GM13976 (cell line): ENCODE measurements around the gene BORCS8.

Experiments used
- DNase-seq: peaks from one replicate; pipeline ENCODE4 v3.0.0; 2012; ENCODE audit warnings: low spot score
- CTCF ChIP-seq: IDR thresholded peaks from 2 replicates; pipeline ENCODE4 v1.5.1; 2012; ENCODE audit warnings: borderline replicate concordance, mild to moderate bottlenecking; ENCODE audit not compliant: insufficient read depth; ENCODE audit errors: extremely low read depth, missing control alignments, control extremely low read depth
- in situ Hi-C: fragments of 300-500 bp; cut with MboI; formaldehyde crosslinking; loops from one replicate; pipeline ENCODE4 v1.12.0; 2022; ENCODE audit warnings: low sequenced_read_pairs, mixed read lengths, inconsistent platforms; ENCODE audit not compliant: unreplicated experiment

Gene BORCS8

GRCh38 chr19:19165396-19165795 is 26.6 kb downstream of the BORCS8 start:
- in situ Hi-C loops = no loop called here
- no peak for TF ChIP-seq CTCF

GRCh38 chr19:19162495-19162894 is 29.5 kb downstream of the BORCS8 start:
- in situ Hi-C loops = no loop called here
- no peak for TF ChIP-seq CTCF

More at GRCh38 chr19:19165396-19165795, 26.6 kb downstream of the BORCS8 start:
- no peak for DNase-seq

GRCh38 chr19:19160461-19161035 is 31.4 kb downstream of the BORCS8 start:
- no peak for TF ChIP-seq CTCF
- in situ Hi-C loops = no loop called here
- DNase-seq = peak; percentile 79

More at GRCh38 chr19:19162495-19162894, 29.5 kb downstream of the BORCS8 start:
- no peak for DNase-seq

- in situ Hi-C loops = no loop called here
- TF ChIP-seq CTCF = no peak
- no peak for DNase-seq
Measured at GRCh38 chr19:19159534-19159933, 32.4 kb downstream of the BORCS8 start.

GRCh38 chr19:19157808-19158207 is 34.1 kb downstream of the BORCS8 start:
- DNase-seq = no peak
- in situ Hi-C loops = no loop called here
- TF ChIP-seq CTCF = no peak

GRCh38 chr19:19155495-19156219 is 36.3 kb downstream of the BORCS8 start:
- in situ Hi-C loops = no loop called here
- TF ChIP-seq CTCF = no peak
- peak; percentile 70 for DNase-seq
